Measurements from ENCODE around the gene HADHB.

HADHB gene

DNA sequence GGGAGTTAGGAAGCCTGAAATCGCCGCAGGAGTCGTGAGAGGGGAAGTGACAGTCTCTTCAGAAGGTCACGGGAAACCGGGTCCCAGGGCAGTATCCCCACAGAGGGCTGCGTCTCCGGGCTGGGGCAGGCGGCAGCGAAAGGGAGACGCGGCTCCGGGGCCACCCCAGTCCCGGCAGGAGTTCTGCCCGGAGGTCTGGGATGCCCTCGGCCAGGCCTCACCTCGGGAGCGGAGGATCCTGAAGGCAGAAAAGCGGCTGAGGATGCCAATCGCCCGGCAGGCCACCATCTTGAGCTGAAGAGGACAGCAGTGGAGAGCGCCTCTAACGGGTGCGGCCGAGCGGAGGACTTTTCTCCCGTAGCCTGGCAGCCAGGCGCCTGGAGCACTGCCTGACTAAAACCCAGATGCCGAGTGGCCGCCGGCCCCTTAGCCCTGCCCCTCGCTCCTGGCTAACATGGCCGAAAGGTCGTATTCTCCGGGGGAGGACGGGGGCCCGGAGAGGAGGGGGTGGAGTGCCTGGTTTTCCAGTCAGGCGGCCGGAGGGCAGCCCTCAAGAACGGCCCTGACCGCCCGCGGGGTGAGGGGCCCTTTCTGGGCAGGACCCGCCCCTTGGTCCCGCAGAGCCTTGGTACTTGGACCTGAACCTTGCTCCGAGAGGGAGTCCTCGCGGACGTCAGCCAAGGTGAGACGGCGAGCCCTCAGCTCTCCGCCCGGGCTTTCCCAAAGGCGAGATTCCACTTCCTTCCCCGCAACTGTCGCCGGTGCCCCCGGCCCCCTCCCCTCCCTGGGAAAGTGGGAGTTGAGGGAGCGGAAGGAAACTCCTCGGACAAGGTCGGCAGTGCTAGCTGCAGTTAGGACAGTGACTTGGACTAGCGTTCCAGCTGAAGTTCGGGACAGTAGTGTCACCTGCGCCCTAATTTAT, at the start of gene HADHB, which contains the start of gene HADHA:
Gene HADHB (plus strand): TSS at position 631 of the 922 bp plus-strand sequence. CDS start 9,316 bp downstream, outside the sequence.
Gene HADHA (minus strand): TSS at position 324 of the 922 bp plus-strand sequence. CDS start 36 bp downstream, at position 288.
- ATAC-seq (ENCODE audit: low read depth) (peak; percentile 82), DNase-seq (ENCODE audit: low spot score in 2 of 2) (peak; percentile 89 to 96)
- peak within 1 kb of the TSS; percentile 98 for H3K4me3 Mint-ChIP-seq
- H3K27me3 Mint-ChIP-seq: no peaks in the 10 kb centered on the region
- H3K9me3 Mint-ChIP-seq: no peaks in the 10 kb centered on the region
- peak within 1 kb of the TSS; percentile 98 for H3K27ac Mint-ChIP-seq
- peaks cover 45% of the 10 kb centered on the region for H3K4me1 Mint-ChIP-seq
- no peaks in the 10 kb centered on the region for H3K36me3 Mint-ChIP-seq

DNA sequence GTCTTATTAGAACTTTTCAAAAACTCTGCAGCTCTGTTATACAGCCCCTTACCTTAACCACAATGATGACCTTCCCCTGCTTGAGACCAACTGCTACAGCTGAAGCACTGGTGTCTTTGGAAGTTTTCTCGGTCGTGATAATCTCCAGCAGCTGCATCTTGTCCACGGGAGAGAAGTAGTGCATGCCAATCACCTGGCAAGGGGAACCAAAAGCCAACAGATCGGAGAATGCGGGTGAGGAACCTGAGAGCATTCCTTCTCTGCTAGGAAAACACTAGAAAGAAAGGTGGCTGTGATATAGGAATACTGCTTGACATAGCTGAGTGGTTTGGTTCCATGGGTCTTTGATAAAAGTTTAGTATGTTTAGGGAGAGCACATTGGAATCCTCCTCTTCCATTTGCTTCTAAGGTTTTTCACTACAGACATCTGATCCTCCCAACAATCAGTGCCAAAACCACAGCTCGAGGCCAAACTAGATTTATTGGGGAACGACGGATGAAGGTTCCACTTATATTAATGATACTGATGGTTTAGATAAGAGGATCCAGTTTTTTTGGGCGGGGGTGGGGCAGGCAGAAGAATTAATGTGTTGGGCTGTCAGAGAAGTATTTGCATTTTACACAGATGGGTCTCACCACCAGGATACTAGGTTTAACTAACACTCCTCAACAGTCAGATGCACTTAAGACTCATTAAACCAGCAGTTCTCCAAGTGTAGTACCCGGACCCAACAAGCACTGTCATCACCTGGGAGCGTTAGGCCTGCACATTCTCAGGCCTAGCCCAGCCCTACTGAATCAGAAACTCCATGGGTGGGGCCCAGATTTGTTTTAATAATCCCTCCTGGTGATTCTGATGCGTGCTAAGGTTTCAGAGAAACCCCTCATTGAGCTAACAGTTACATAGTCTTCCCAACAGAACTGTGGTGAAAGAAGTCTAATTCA, 49.4 kb upstream of the HADHB start:
- no peak for DNase-seq (ENCODE audit: low spot score in 2 of 2)
- peaks cover 46% of the 10 kb centered on the region for H3K36me3 Mint-ChIP-seq

DNA sequence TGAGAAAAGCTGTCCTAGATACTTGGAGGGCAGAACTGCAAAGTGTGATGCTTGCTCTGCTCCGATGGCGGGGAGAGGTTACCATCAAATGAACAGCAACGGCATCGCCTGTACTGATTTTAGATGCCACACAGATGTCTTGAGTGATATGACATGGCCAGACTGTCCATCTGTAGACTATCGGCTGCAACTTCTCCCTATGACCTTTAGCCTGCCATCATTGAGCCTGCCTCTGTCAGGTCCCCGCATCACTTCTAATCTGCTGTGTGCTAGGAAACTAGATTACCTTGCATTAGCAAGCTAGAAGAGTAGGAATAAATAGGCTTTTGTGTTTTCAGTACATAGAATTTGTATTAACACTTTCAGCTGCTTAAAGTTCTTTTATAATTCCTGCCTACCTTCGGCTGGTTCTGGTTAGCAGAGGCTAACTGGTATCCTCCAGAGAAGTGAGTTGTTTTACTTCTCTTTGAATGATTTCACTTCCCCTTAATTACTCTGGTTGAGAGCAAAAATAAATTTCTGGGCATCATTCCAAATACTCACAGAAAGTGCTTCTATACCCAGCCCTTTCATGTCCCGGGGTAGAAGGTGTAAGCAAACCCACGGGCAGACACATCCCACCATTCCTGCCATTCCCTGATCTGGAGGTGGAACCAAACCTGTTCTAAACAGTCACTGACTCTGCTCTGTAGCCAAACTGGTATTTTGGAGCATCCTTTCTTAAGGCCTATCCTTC, 47.9 kb upstream of the HADHB start:
- peak; percentile 99 for ATAC-seq (ENCODE audit: low read depth)
- H3K27me3 Mint-ChIP-seq: no peaks in the 10 kb centered on the region

More for the DNA sequence above, 49.4 kb upstream of the HADHB start:
- no peak overlapping the region for H3K27ac Mint-ChIP-seq
- no peak overlapping the region for H3K4me3 Mint-ChIP-seq
- no peak for ATAC-seq (ENCODE audit: low read depth)
- H3K27me3 Mint-ChIP-seq: no peaks in the 10 kb centered on the region
- H3K4me1 Mint-ChIP-seq: peaks cover 4% of the 10 kb centered on the region
- peaks cover 8% of the 10 kb centered on the region for H3K9me3 Mint-ChIP-seq

GRCh38 chr2:26197516-26197915, 47.2 kb upstream of the HADHB start:
- ATAC-seq (ENCODE audit: low read depth): no peak
- H3K4me1 Mint-ChIP-seq: peaks cover 4% of the 10 kb centered on the region

More for the DNA sequence above, 47.9 kb upstream of the HADHB start:
- H3K36me3 Mint-ChIP-seq: peaks cover 52% of the 10 kb centered on the region
- H3K27ac Mint-ChIP-seq: no peak overlapping the region
- H3K9me3 Mint-ChIP-seq: peaks cover 9% of the 10 kb centered on the region
- H3K4me3 Mint-ChIP-seq: no peak overlapping the region
- peak in 1 of 2 donors; percentile 51 for DNase-seq (ENCODE audit: low spot score in 2 of 2)
- H3K4me1 Mint-ChIP-seq: peaks cover 4% of the 10 kb centered on the region

GRCh38 chr2:26202981-26203490, 41.7 kb upstream of the HADHB start:
- H3K27ac Mint-ChIP-seq: no peak overlapping the region
- H3K36me3 Mint-ChIP-seq: peaks cover 59% of the 10 kb centered on the region

More at GRCh38 chr2:26197516-26197915, 47.2 kb upstream of the HADHB start:
- Mint-ChIP-seq H3K27ac (no peak overlapping the region), H3K4me3 (no peak overlapping the region), H3K27me3 (no peaks in the 10 kb centered on the region), H3K36me3 (peaks cover 58% of the 10 kb centered on the region), H3K9me3 (peaks cover 9% of the 10 kb centered on the region)
- DNase-seq (ENCODE audit: low spot score in 2 of 2): no peak

GRCh38 chr2:26203906-26204305, 40.8 kb upstream of the HADHB start:
- Mint-ChIP-seq H3K27me3 (no peaks in the 10 kb centered on the region), H3K4me1 (no peaks in the 10 kb centered on the region), H3K36me3 (peaks cover 56% of the 10 kb centered on the region), H3K4me3 (no peak overlapping the region), H3K27ac (no peak overlapping the region), H3K9me3 (peaks cover 4% of the 10 kb centered on the region)
- ATAC-seq (ENCODE audit: low read depth) (no peak), DNase-seq (ENCODE audit: low spot score in 2 of 2) (no peak)

More at GRCh38 chr2:26202981-26203490, 41.7 kb upstream of the HADHB start:
- no peak for DNase-seq (ENCODE audit: low spot score in 2 of 2)
- ATAC-seq (ENCODE audit: low read depth): no peak
- Mint-ChIP-seq H3K9me3 (peaks cover 8% of the 10 kb centered on the region), H3K27me3 (no peaks in the 10 kb centered on the region), H3K4me3 (no peak overlapping the region), H3K4me1 (no peaks in the 10 kb centered on the region)

- no peak overlapping the region for H3K4me3 Mint-ChIP-seq
- peaks cover 2% of the 10 kb centered on the region for H3K4me1 Mint-ChIP-seq
- H3K36me3 Mint-ChIP-seq: peaks cover 49% of the 10 kb centered on the region
- H3K9me3 Mint-ChIP-seq: no peaks in the 10 kb centered on the region
- ATAC-seq (ENCODE audit: low read depth): no peak
- no peak overlapping the region for H3K27ac Mint-ChIP-seq
- no peak for DNase-seq (ENCODE audit: low spot score in 2 of 2)
- H3K27me3 Mint-ChIP-seq: no peaks in the 10 kb centered on the region
These were observed 32.7 kb upstream of the HADHB start for GRCh38 chr2:26212011-26212410.

GRCh38 chr2:26214759-26215158, 30.0 kb upstream of the HADHB start:
- Mint-ChIP-seq H3K9me3 (no peaks in the 10 kb centered on the region), H3K27ac (no peak overlapping the region), H3K36me3 (peaks cover 52% of the 10 kb centered on the region), H3K4me1 (peaks cover 2% of the 10 kb centered on the region), H3K27me3 (no peaks in the 10 kb centered on the region), H3K4me3 (no peak overlapping the region)
- ATAC-seq (ENCODE audit: low read depth) (no peak), DNase-seq (ENCODE audit: low spot score in 2 of 2) (no peak)

DNA sequence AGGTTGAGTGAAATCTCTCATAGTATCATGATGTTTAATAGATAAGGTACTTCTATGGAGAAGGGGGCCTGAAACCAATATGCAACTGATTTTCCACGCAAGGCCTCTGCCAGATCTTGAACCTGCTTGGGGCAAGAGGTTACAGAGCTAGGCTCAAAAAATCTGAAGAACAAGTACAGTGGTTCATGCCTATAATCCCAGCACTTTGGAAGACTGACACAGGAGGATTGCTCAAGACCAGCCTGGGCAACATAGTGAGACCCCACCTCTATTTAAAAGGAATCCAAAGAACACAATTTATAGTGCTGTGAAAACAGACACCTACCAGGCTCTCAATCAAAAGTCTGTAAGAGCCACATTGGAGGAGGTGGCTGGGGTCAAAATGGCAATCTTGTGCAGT, 28.9 kb upstream of the HADHB start:
- Mint-ChIP-seq H3K4me1 (peaks cover 2% of the 10 kb centered on the region), H3K9me3 (no peaks in the 10 kb centered on the region), H3K4me3 (no peak overlapping the region), H3K27ac (no peak overlapping the region), H3K27me3 (no peaks in the 10 kb centered on the region), H3K36me3 (peaks cover 50% of the 10 kb centered on the region)
- DNase-seq (ENCODE audit: low spot score in 2 of 2) (no peak), ATAC-seq (ENCODE audit: low read depth) (no peak)

- no peak overlapping the region for H3K4me3 Mint-ChIP-seq
- peaks cover 2% of the 10 kb centered on the region for H3K4me1 Mint-ChIP-seq
- ATAC-seq (ENCODE audit: low read depth) (no peak), DNase-seq (ENCODE audit: low spot score in 2 of 2) (no peak)
- no peak overlapping the region for H3K27ac Mint-ChIP-seq
- no peaks in the 10 kb centered on the region for H3K27me3 Mint-ChIP-seq
- H3K9me3 Mint-ChIP-seq: no peaks in the 10 kb centered on the region
- H3K36me3 Mint-ChIP-seq: peaks cover 48% of the 10 kb centered on the region
These were observed 28.2 kb upstream of the HADHB start for GRCh38 chr2:26216587-26216986.

DNA sequence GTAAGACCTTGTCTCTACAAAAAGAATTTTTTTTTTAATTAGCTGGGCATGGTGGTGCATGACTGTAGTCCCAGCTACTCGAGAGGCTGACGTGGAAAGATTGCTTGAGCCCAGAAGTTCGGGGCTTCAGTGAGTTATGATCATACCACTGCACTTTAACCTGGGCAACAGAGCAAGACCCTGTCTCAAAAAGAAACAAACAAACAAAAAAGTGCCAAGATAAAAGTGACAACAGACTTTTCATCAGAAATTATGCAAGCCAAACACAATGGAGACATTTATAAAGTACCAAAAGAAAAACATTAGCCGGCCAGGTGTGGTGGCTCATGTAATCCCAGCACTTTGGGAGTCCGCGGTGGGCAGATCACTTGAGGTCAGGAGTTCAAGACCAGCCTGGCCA, 27.0 kb upstream of the HADHB start:
- Mint-ChIP-seq H3K9me3 (no peaks in the 10 kb centered on the region), H3K27ac (no peak overlapping the region), H3K4me3 (no peak overlapping the region), H3K36me3 (peaks cover 45% of the 10 kb centered on the region), H3K4me1 (peaks cover 2% of the 10 kb centered on the region), H3K27me3 (no peaks in the 10 kb centered on the region)
- DNase-seq (ENCODE audit: low spot score in 2 of 2) (no peak), ATAC-seq (ENCODE audit: low read depth) (no peak)

- Mint-ChIP-seq H3K36me3 (peaks cover 35% of the 10 kb centered on the region), H3K27ac (no peak overlapping the region), H3K27me3 (no peaks in the 10 kb centered on the region), H3K4me1 (no peaks in the 10 kb centered on the region), H3K4me3 (no peak overlapping the region), H3K9me3 (no peaks in the 10 kb centered on the region)
- no peak for ATAC-seq (ENCODE audit: low read depth)
- DNase-seq (ENCODE audit: low spot score in 2 of 2): no peak
These were observed 21.7 kb upstream of the HADHB start for GRCh38 chr2:26223018-26223417.

DNA sequence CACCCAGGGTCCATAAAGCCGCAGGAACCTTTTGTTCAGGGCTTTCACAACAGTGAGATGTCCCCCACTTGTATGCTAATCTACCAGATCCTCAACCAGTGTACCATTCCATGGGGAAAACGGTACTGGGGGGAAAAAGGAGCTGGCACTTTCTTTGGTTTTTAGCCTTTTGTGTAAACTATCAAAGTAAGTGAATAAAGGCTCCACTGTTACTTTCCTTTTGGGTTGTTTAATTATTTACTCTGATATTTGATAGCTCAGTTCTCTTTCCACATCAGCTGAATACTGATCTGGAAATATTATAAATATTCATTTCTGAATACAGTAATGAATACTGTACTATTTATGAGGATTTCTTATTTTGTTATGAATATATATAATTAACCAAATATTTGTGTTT, 20.6 kb upstream of the HADHB start:
- no peaks in the 10 kb centered on the region for H3K4me1 Mint-ChIP-seq
- no peak overlapping the region for H3K27ac Mint-ChIP-seq
- H3K4me3 Mint-ChIP-seq: no peak overlapping the region
- peaks cover 36% of the 10 kb centered on the region for H3K36me3 Mint-ChIP-seq
- ATAC-seq (ENCODE audit: low read depth) (no peak), DNase-seq (ENCODE audit: low spot score in 2 of 2) (no peak)
- H3K9me3 Mint-ChIP-seq: no peaks in the 10 kb centered on the region
- no peaks in the 10 kb centered on the region for H3K27me3 Mint-ChIP-seq
